Activated naive CD4-positive, alpha-beta T cell treated with anti-CD3 and anti-CD28 coated beads, Interleukin-2, amount 10 ng/mL, durations not matched to agents 7 days and 5 days (primary cell): Measurements from ENCODE around the gene HDAC11.

Experiments
- CTCF ChIA-PET: fragments of 350-600 bp; sonication (Branson Sonifier 250); formaldehyde crosslinking; loops from one replicate; lab custom pipeline; 2021; ENCODE audit warnings: antibody characterized with exemption; lab: Charles Lee
- DNase-seq: peaks from one replicate; pipeline ENCODE4 v3.0.0-alpha.2; 2020
- H3K27ac Mint-ChIP-seq: one replicate; pipeline ENCODE4 v1.8.0; 2021; ENCODE audit warnings: mild to moderate bottlenecking, moderate library complexity, mixed read lengths
- H3K27me3 Mint-ChIP-seq: one replicate; pipeline ENCODE4 v1.8.0; 2021; ENCODE audit warnings: mild to moderate bottlenecking, mixed read lengths
- H3K36me3 Mint-ChIP-seq: one replicate; pipeline ENCODE4 v1.8.0; 2021; ENCODE audit warnings: mixed read lengths
- H3K4me1 Mint-ChIP-seq: one replicate; pipeline ENCODE4 v1.8.0; 2021; ENCODE audit warnings: mixed read lengths
- H3K4me3 Mint-ChIP-seq: one replicate; pipeline ENCODE4 v1.8.0; 2021; ENCODE audit warnings: mild to moderate bottlenecking, moderate library complexity, mixed read lengths
- H3K9me3 Mint-ChIP-seq: one replicate; pipeline ENCODE4 v1.8.0; 2021; ENCODE audit warnings: mixed read lengths

Gene HDAC11

GRCh38 chr3:13501521-13501920 is 21.4 kb downstream of the HDAC11 start:
- no peak overlapping the region for H3K4me3 Mint-ChIP-seq
- CTCF ChIA-PET: no interaction called here
- no peak overlapping the region for H3K27ac Mint-ChIP-seq
- no peaks in the 10 kb centered on the region for H3K9me3 Mint-ChIP-seq
- peaks cover 9% of the 10 kb centered on the region for H3K4me1 Mint-ChIP-seq
- H3K36me3 Mint-ChIP-seq: no peaks in the 10 kb centered on the region
- DNase-seq: no peak
- peaks cover 3% of the 10 kb centered on the region for H3K27me3 Mint-ChIP-seq

GRCh38 chr3:13501958-13502790 is 22.1 kb downstream of the HDAC11 start:
- Mint-ChIP-seq H3K4me3 (no peak overlapping the region), H3K27ac (peak overlapping the region; percentile 29), H3K27me3 (peaks cover 3% of the 10 kb centered on the region), H3K36me3 (no peaks in the 10 kb centered on the region), H3K9me3 (no peaks in the 10 kb centered on the region), H3K4me1 (peaks cover 5% of the 10 kb centered on the region)
- DNase-seq: no peak
- CTCF ChIA-PET: no interaction called here

- Mint-ChIP-seq H3K27me3 (peaks cover 3% of the 10 kb centered on the region), H3K9me3 (no peaks in the 10 kb centered on the region), H3K36me3 (no peaks in the 10 kb centered on the region), H3K4me1 (no peaks in the 10 kb centered on the region), H3K4me3 (no peak overlapping the region), H3K27ac (no peak overlapping the region)
- no peak for DNase-seq
- CTCF ChIA-PET: no interaction called here
Observed at GRCh38 chr3:13502791-13503060, 22.6 kb downstream of the HDAC11 start.

DNA sequence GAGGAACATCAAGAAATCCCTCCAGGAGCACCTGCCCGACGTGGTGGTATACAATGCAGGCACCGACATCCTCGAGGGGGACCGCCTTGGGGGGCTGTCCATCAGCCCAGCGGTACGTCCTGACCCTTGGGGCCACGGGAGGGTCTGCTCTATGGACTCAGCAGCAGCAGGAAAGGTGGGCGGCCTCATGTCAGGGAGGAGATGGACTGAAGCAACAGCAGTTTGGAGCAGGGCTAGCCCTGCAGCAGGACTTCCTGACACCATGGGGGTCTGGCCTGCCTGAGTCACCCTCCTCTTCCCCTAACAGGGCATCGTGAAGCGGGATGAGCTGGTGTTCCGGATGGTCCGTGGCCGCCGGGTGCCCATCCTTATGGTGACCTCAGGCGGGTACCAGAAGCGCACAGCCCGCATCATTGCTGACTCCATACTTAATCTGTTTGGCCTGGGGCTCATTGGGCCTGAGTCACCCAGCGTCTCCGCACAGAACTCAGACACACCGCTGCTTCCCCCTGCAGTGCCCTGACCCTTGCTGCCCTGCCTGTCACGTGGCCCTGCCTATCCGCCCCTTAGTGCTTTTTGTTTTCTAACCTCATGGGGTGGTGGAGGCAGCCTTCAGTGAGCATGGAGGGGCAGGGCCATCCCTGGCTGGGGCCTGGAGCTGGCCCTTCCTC is 24.2 kb downstream of the HDAC11 start:
- no peak overlapping the region for H3K4me3 Mint-ChIP-seq
- CTCF ChIA-PET: interaction anchor here (1.6 to 1.7 kb wide), 2 partner anchors 144 to 146 kb away, joined by 4 to 6 read pairs; no protein-coding TSS in a partner anchor
- H3K9me3 Mint-ChIP-seq: no peaks in the 10 kb centered on the region
- H3K36me3 Mint-ChIP-seq: no peaks in the 10 kb centered on the region
- DNase-seq: no peak
- peaks cover 6% of the 10 kb centered on the region for H3K27me3 Mint-ChIP-seq
- H3K4me1 Mint-ChIP-seq: no peaks in the 10 kb centered on the region
- H3K27ac Mint-ChIP-seq: no peak overlapping the region

- H3K9me3 Mint-ChIP-seq: no peaks in the 10 kb centered on the region
- no peaks in the 10 kb centered on the region for H3K4me1 Mint-ChIP-seq
- H3K27me3 Mint-ChIP-seq: peaks cover 6% of the 10 kb centered on the region
- no peak overlapping the region for H3K4me3 Mint-ChIP-seq
- CTCF ChIA-PET: interaction anchor here (1.4 to 1.7 kb wide), 3 partner anchors 9 to 145 kb away, joined by 4 to 6 read pairs (median 4); no protein-coding TSS in a partner anchor
- H3K36me3 Mint-ChIP-seq: no peaks in the 10 kb centered on the region
- DNase-seq: no peak
- H3K27ac Mint-ChIP-seq: no peak overlapping the region
Observed at GRCh38 chr3:13505147-13506130, 25.3 kb downstream of the HDAC11 start.

DNA sequence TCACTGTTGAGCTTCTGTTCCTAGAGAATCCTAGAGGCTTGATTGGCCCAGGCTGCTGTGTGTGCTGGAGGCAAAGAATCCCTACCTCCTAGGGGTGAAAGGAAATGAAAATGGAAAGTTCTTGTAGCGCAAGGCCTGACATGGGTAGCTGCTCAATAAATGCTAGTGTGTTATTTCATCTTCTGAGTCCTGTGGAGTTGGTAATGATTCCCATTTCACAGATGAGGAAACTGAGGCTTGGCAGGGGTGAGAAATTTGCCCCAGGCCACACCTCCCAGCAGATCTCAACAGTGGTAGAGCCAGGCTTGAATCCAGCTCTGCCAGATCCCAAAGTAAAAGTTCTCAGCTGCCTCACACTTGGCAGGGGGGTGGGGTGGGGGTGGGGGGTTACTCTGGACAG is 26.1 kb downstream of the HDAC11 start:
- Mint-ChIP-seq H3K36me3 (no peaks in the 10 kb centered on the region), H3K27me3 (peaks cover 6% of the 10 kb centered on the region), H3K4me3 (no peak overlapping the region), H3K27ac (no peak overlapping the region), H3K9me3 (no peaks in the 10 kb centered on the region), H3K4me1 (no peaks in the 10 kb centered on the region)
- no peak for DNase-seq
- CTCF ChIA-PET: interaction anchor here (1.4 kb wide), 1 partner anchor 10 kb away, joined by 4 read pairs; no protein-coding TSS in a partner anchor

- no peak for DNase-seq
- CTCF ChIA-PET: interaction anchor here (1.3 to 1.4 kb wide), 2 partner anchors 10 to 11 kb away, joined by 4 to 5 read pairs; no protein-coding TSS in a partner anchor
- Mint-ChIP-seq H3K27ac (no peak overlapping the region), H3K9me3 (no peaks in the 10 kb centered on the region), H3K36me3 (no peaks in the 10 kb centered on the region), H3K4me1 (no peaks in the 10 kb centered on the region), H3K4me3 (no peak overlapping the region), H3K27me3 (peaks cover 6% of the 10 kb centered on the region)
Observed at GRCh38 chr3:13506680-13507079, 26.6 kb downstream of the HDAC11 start.

DNA sequence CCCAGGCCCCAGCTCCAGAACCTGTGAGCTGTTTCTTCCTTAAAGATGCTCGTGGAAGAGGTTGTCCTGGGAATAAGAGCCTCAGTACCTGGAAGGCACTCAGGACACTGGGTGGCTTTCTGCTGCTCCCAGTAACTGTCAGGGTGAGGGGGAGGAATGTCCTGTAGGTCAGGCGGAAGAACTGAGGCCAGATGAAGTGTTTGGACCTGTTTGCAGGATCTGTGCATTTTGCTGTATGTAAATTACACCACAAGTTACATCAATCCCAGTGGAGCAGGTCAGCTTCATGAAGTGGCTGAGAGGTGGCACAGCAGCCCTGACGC is 27.1 kb downstream of the HDAC11 start:
- no peak for DNase-seq
- H3K27ac Mint-ChIP-seq: no peak overlapping the region
- H3K4me1 Mint-ChIP-seq: no peaks in the 10 kb centered on the region
- H3K36me3 Mint-ChIP-seq: no peaks in the 10 kb centered on the region
- H3K9me3 Mint-ChIP-seq: no peaks in the 10 kb centered on the region
- no peak overlapping the region for H3K4me3 Mint-ChIP-seq
- CTCF ChIA-PET: interaction anchor here (1.3 kb wide), 1 partner anchor 11 kb away, joined by 5 read pairs; no protein-coding TSS in a partner anchor
- H3K27me3 Mint-ChIP-seq: peaks cover 3% of the 10 kb centered on the region

DNA sequence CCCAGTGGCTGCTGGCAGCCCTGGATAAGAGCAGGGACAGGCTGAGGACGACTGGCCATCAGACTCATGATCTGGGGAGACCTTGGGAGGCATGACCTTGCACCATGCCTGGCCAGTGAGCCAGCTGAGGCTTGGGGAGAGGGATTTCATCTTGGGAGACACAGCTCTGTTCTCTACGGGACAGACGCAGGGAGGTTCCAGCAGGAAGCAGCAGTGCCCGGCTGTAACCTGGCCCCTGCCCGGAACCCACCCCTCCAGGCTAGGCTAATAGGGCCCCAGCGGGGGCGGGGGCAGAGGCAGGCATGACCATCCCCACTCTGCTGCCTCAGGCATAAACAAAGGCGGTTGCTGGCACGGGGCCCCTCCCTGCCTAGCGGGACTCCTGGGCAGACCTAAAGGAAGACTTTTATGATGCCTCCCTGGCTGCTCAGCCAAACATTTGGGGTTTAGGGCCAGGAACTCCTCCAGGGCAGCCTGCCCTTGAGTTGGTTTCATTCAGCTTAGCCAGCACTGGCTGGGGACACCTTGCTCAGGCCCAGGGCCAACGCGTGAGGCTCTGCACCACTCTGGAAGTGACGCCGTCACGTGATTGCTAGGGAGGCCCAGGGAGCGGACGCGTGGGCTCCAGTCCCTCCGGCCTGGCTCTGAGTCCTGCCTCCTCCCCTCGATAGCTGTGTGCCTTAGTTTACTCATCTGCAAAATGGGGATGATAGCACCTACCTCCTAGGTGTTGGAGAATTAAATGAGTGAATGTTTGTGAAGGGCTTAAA is 27.6 kb downstream of the HDAC11 start:
- H3K4me3 Mint-ChIP-seq: no peak overlapping the region
- no peaks in the 10 kb centered on the region for H3K36me3 Mint-ChIP-seq
- no peaks in the 10 kb centered on the region for H3K4me1 Mint-ChIP-seq
- CTCF ChIA-PET: interaction anchor here (1.3 to 1.4 kb wide), 2 partner anchors 12 to 140 kb away, joined by 3 to 5 read pairs; no protein-coding TSS in a partner anchor
- H3K27ac Mint-ChIP-seq: no peak overlapping the region
- peaks cover 3% of the 10 kb centered on the region for H3K27me3 Mint-ChIP-seq
- H3K9me3 Mint-ChIP-seq: no peaks in the 10 kb centered on the region
- DNase-seq: no peak

- no peak for DNase-seq
- H3K4me1 Mint-ChIP-seq: no peaks in the 10 kb centered on the region
- no peak overlapping the region for H3K27ac Mint-ChIP-seq
- CTCF ChIA-PET: interaction anchor here (0.9 to 1.4 kb wide), 2 partner anchors 12 to 140 kb away, joined by 3 to 4 read pairs; no protein-coding TSS in a partner anchor
- H3K27me3 Mint-ChIP-seq: peaks cover 3% of the 10 kb centered on the region
- no peaks in the 10 kb centered on the region for H3K9me3 Mint-ChIP-seq
- no peak overlapping the region for H3K4me3 Mint-ChIP-seq
- H3K36me3 Mint-ChIP-seq: no peaks in the 10 kb centered on the region
Observed at GRCh38 chr3:13508496-13508895, 28.4 kb downstream of the HDAC11 start.

- H3K27ac Mint-ChIP-seq: no peak overlapping the region
- peaks cover 3% of the 10 kb centered on the region for H3K27me3 Mint-ChIP-seq
- no peak overlapping the region for H3K4me3 Mint-ChIP-seq
- no peaks in the 10 kb centered on the region for H3K36me3 Mint-ChIP-seq
- no peaks in the 10 kb centered on the region for H3K4me1 Mint-ChIP-seq
- no peak for DNase-seq
- no peaks in the 10 kb centered on the region for H3K9me3 Mint-ChIP-seq
- CTCF ChIA-PET: interaction anchor here (0.9 to 1.4 kb wide), 2 partner anchors 13 to 139 kb away, joined by 3 to 4 read pairs; no protein-coding TSS in a partner anchor
Observed at GRCh38 chr3:13509059-13509815, 29.1 kb downstream of the HDAC11 start.

DNA sequence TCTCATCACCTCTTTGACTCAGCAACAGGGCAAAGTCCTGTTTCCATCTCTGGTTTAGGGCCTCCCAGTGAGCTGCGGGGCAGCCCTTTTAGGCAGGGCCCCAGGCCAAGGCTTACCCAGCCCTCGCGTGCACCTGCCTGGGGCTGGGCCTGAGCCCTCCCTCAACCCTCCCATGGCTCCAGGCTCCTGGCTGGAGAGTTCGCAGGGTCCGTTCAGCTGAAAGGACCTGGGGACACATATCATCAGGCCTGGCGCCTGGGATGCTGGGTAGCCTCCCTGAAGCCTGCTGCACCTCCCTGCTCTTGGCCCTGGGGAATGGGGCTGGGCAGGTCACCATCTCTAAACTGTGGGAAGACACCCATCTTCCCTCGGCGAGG is 29.7 kb downstream of the HDAC11 start:
- Mint-ChIP-seq H3K4me1 (no peaks in the 10 kb centered on the region), H3K36me3 (no peaks in the 10 kb centered on the region), H3K27ac (no peak overlapping the region), H3K27me3 (peaks cover 3% of the 10 kb centered on the region), H3K9me3 (no peaks in the 10 kb centered on the region), H3K4me3 (no peak overlapping the region)
- no peak for DNase-seq
- CTCF ChIA-PET: no interaction called here

- Mint-ChIP-seq H3K36me3 (no peaks in the 10 kb centered on the region), H3K4me1 (no peaks in the 10 kb centered on the region), H3K9me3 (no peaks in the 10 kb centered on the region), H3K27me3 (peaks cover 3% of the 10 kb centered on the region), H3K4me3 (no peak overlapping the region), H3K27ac (no peak overlapping the region)
- DNase-seq: no peak
- CTCF ChIA-PET: interaction anchor here (1.7 kb wide), 1 partner anchor 16 kb away, joined by 5 read pairs; no protein-coding TSS in a partner anchor
Observed at GRCh38 chr3:13512451-13512850, 32.3 kb downstream of the HDAC11 start.
